Islet of Langerhans (tissue), 1 donor: ENCODE measurements around the gene MS4A4E.
"Not testable (repeated sequence)": the region's sequence is repeated elsewhere in the genome, so short reads cannot be mapped to it uniquely, and the experiment has no call there.

ENCODE experiments used
- FAIRE-seq: peaks from one replicate; lab custom pipeline; 2011; peaks lifted over from hg19 to GRCh38; lab: Jason Lieb, UNC

The MS4A4E gene

GRCh38 chr11:60170566-60170965 lies 72.4 kb downstream of the MS4A4E start:
- no peak for FAIRE-seq

GRCh38 chr11:60169264-60169915 lies 73.5 kb downstream of the MS4A4E start:
- FAIRE-seq, result no peak

- FAIRE-seq, result no peak
Measured at GRCh38 chr11:60168306-60168705, 74.6 kb downstream of the MS4A4E start.

GRCh38 chr11:60165951-60166350 lies 77.0 kb downstream of the MS4A4E start:
- no peak for FAIRE-seq

- no peak for FAIRE-seq
Measured at GRCh38 chr11:60165538-60165937, 77.4 kb downstream of the MS4A4E start.

- FAIRE-seq, result no peak
Measured at GRCh38 chr11:60164550-60165075, 78.3 kb downstream of the MS4A4E start.

- no peak for FAIRE-seq
Measured at GRCh38 chr11:60161766-60162165, 81.2 kb downstream of the MS4A4E start.

- no peak for FAIRE-seq
Measured at GRCh38 chr11:60161107-60161506, 81.8 kb downstream of the MS4A4E start.

- no peak for FAIRE-seq
Measured at GRCh38 chr11:60159868-60160267, 83.1 kb downstream of the MS4A4E start.

GRCh38 chr11:60159284-60159683 lies 83.7 kb downstream of the MS4A4E start:
- no peak for FAIRE-seq

- no peak for FAIRE-seq
Measured at GRCh38 chr11:60158636-60159035, 84.3 kb downstream of the MS4A4E start.

- no peak for FAIRE-seq
Measured at GRCh38 chr11:60155931-60156330, 87.0 kb downstream of the MS4A4E start.

- FAIRE-seq, result not testable (repeated sequence)
Measured at GRCh38 chr11:60152727-60153126, 90.2 kb downstream of the MS4A4E start.

GRCh38 chr11:60150279-60150678 lies 92.7 kb downstream of the MS4A4E start:
- FAIRE-seq, result no peak
